RWPE1 (cell line): Measurements from ENCODE around the gene OSM.

Experiments used
- CTCF ChIA-PET: fragments of 350-600 bp; sonication (Branson Sonifier 250); formaldehyde crosslinking; extraction: SDS; loops from one replicate; lab custom pipeline; 2021; lab: Yijun Ruan, JAX
- POLR2A ChIA-PET: fragments of 400-600 bp; formaldehyde crosslinking; extraction: SDS; loops from one replicate; lab custom pipeline; 2020; ENCODE audit warnings: antibody characterized with exemption; ENCODE audit not compliant: low non-redundant PET; lab: Yijun Ruan, JAX
- DNase-seq: peaks from one replicate; pipeline ENCODE4 v3.0.0; 2012; ENCODE audit warnings: low spot score
- H3K27ac ChIP-seq: fragments of 450-650 bp; 2 replicates; pipeline ENCODE4 v1.5.1; 2017
- CTCF ChIP-seq: fragments of 450-650 bp; conservative IDR thresholded peaks from 2 replicates; pipeline ENCODE4 v1.5.1; 2017; ENCODE audit warnings: low read depth, mild to moderate bottlenecking

Gene OSM

DNA sequence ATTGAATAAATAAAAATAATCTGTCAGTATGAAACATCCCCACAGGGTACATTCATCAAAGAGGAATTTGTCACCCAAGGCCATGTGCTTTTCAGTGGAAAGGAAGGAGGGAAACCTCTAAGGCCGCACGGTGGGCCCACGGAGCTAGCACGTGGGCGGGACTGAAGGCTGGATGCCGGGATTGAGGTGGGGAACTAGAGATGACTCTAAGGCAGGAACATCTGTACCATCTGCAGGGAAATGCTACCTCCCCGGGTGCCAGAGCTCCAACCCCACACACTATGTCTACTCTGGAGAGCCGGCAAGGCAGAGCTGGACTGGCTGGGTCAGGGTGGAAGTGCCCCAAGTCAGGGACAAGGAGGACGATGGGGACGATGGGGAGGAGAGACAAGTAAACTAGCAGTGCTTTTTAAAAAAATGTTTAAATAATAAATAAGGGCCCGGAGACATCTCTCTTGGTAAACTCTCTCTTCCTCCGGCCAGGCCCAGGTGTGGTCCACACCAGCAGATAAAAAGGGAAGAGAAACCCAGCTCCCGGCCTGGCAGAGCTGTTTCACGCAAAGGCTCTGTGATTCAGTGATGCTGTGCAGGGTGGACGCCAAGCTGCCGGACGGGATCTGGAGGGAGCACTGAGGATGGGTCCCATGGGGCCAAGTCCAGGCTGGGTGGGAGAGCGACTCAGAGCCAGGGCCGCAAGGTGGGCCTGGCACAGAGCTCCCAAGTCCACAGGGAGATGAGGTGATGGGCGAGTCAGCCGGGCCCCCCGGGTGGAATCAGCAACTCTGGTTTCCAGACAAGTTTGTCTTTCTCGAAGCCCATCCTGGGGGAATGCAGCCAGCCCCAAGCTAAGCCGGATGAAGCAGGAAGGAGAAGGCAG is 25.9 kb downstream of the OSM start:
- CTCF ChIA-PET: no interaction called here
- POLR2A ChIA-PET: no interaction called here
- TF ChIP-seq CTCF: no peak
- no peak overlapping the region for H3K27ac ChIP-seq
- no peak for DNase-seq

DNA sequence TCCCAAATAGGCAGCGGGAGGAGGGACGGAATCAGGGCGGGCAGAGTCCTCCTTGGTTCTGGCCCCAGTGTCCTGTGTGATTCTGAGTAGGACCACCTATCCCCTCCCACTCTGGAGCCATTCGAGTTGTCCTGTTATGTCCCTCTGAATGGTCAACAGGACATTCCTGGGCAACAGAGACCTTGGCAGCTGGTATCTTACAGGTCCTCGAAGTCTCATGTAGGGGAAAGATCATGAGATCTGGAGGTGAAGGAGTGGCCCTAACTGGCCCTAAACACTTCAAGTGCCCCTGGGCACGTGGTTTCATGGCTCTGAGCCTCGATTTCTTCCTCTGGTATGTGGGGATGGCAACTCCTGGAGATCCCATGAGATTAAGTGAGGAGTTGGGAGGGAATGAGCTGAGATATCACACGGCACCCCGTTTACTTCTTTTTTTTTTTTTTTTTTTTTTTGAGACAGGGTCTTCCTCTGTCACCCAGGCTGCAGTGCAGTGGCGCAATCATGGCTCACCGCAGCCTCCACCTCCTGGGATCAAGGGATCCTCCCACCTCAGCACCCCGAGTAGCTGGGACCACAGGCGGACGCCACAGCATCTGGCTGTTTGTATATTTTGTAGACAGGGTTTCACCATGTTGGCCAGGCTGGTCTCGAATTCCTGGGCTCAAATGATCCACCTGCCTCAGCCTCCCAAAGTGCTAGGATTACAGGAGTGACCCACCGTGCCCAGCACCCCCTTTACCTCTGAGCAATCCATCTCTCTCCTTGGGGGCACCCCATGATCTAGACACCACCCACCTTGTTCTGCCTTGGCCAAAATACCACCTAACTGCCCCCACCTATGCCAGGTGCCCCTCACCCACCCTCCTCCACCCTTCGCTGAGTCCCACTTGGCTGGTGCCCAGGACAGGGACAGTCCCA is 26.9 kb downstream of the OSM start:
- H3K27ac ChIP-seq: no peak overlapping the region
- POLR2A ChIA-PET: no interaction called here
- no peak for TF ChIP-seq CTCF
- no peak for DNase-seq
- CTCF ChIA-PET: no interaction called here

GRCh38 chr22:30238661-30239487 is 27.8 kb downstream of the OSM start:
- DNase-seq: no peak
- ChIA-PET POLR2A (no interaction called here), CTCF (no interaction called here)
- TF ChIP-seq CTCF: no peak
- H3K27ac ChIP-seq: peak overlapping the region; percentile 10

- ChIA-PET POLR2A (no interaction called here), CTCF (no interaction called here)
- H3K27ac ChIP-seq: peak overlapping the region; percentile 10
- no peak for DNase-seq
- no peak for TF ChIP-seq CTCF
Observed at GRCh38 chr22:30238136-30238535, 28.5 kb downstream of the OSM start.

DNA sequence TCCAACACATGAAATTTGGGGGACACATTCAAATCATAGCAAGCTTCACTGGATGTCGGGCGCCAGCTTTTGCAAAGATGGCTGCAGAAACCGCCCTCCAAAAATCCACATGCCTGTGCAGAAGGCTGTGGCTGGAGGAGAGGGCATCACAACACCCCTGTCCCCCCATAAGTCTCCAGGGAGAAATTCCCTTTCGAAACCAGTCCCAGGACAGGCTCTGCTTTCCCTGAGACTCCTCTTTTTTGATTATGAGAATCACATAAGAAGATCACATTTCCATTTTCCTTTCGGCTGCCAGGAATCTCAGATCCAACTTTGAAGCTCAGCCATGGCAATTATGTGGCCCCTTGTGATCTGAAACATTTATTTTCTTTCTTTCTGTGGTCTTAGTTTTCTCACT is 29.8 kb downstream of the OSM start:
- POLR2A ChIA-PET: no interaction called here
- no peak for TF ChIP-seq CTCF
- CTCF ChIA-PET: interaction anchor here (0.6 kb wide), 1 partner anchor 51 kb away, joined by 3 read pairs; no protein-coding TSS in a partner anchor
- H3K27ac ChIP-seq: no peak overlapping the region
- DNase-seq: no peak

- DNase-seq: peak; percentile 63
- TF ChIP-seq CTCF: no peak
- ChIA-PET CTCF (no interaction called here), POLR2A (no interaction called here)
- H3K27ac ChIP-seq: peak overlapping the region; percentile 73
Observed at GRCh38 chr22:30235687-30236170, 30.9 kb downstream of the OSM start.
